Neural progenitor cell (in vitro differentiated cells): ENCODE measurements around the gene SPAG6. TPM values are rescaled to one million over a fixed set of nuclear protein-coding genes. Genes with fewer than 3 reads are reported as not detected.
A peak's percentile ranks its signal among the peaks of the same experiment; 100 is the strongest.

Experiments used
- DNase-seq: peaks from one replicate; pipeline ENCODE4 v3.0.0-alpha.2; 2016; ENCODE audit warnings: low spot score
- H2AFZ ChIP-seq: fragments of 200-600 bp; sonication (generic); replicated peaks from 2 replicates; pipeline ENCODE4 v1.6.1; 2016; ENCODE audit warnings: antibody characterized with exemption
- H3F3A ChIP-seq: fragments of 200-600 bp; sonication (generic); 2 replicates; pipeline ENCODE4 v1.6.1; 2016; ENCODE audit warnings: antibody characterized with exemption, low read depth
- H3K27ac ChIP-seq: fragments of 200-600 bp; sonication (generic); 2 replicates; pipeline ENCODE4 v1.5.1; 2016; ENCODE audit warnings: mild to moderate bottlenecking
- H3K27me3 ChIP-seq: fragments of 200-600 bp; sonication (generic); 2 replicates; pipeline ENCODE4 v1.6.1; 2016; ENCODE audit warnings: mild to moderate bottlenecking, moderate library complexity
- H3K36me3 ChIP-seq: fragments of 200-600 bp; sonication (generic); 2 replicates; pipeline ENCODE4 v1.5.1; 2016
- H3K4me1 ChIP-seq: fragments of 200-600 bp; sonication (generic); 2 replicates; pipeline ENCODE4 v1.6.1; 2016; ENCODE audit warnings: mixed run types
- H3K4me2 ChIP-seq: fragments of 200-600 bp; sonication (generic); 2 replicates; pipeline ENCODE4 v1.6.1; 2016
- H3K4me3 ChIP-seq: fragments of 200-600 bp; sonication (generic); 2 replicates; pipeline ENCODE4 v1.5.1; 2016
- H3K79me2 ChIP-seq: fragments of 200-600 bp; sonication (generic); 2 replicates; pipeline ENCODE4 v1.6.1; 2016; ENCODE audit warnings: low read depth
- H3K9ac ChIP-seq: fragments of 200-600 bp; sonication (generic); 2 replicates; pipeline ENCODE4 v1.6.1; 2016
- H3K9me3 ChIP-seq: fragments of 200-600 bp; sonication (generic); 2 replicates; pipeline ENCODE4 v1.5.1; 2016; ENCODE audit warnings: low read depth
- H4K20me1 ChIP-seq: fragments of 200-600 bp; sonication (generic); 2 replicates; pipeline ENCODE4 v1.6.1; 2016; ENCODE audit warnings: low read depth
- H3K27ac Mint-ChIP-seq: 3 replicates; pipeline ENCODE4 v1.8.0; 2021; ENCODE audit warnings: mixed read lengths
- H3K27me3 Mint-ChIP-seq: 2 replicates; pipeline ENCODE4 v1.8.0; 2022; ENCODE audit warnings: low read depth, mild to moderate bottlenecking, inconsistent platforms, moderate library complexity, mixed read lengths; ENCODE audit not compliant: insufficient read depth
- H3K36me3 Mint-ChIP-seq: 3 replicates; pipeline ENCODE4 v1.8.0; 2021; ENCODE audit warnings: mixed read lengths
- H3K4me1 Mint-ChIP-seq: 3 replicates; pipeline ENCODE4 v1.8.0; 2021; ENCODE audit warnings: mixed read lengths
- H3K4me3 Mint-ChIP-seq: 3 replicates; pipeline ENCODE4 v1.8.0; 2021; ENCODE audit warnings: mild to moderate bottlenecking, moderate library complexity, mixed read lengths
- H3K9me3 Mint-ChIP-seq: 3 replicates; pipeline ENCODE4 v1.8.0; 2020; ENCODE audit warnings: mixed read lengths
- EZH2 ChIP-seq: fragments of 200-600 bp; sonication (generic); IDR thresholded peaks from 2 replicates; pipeline ENCODE4 v1.6.1; 2017; ENCODE audit warnings: antibody characterized with exemption, mild to moderate bottlenecking, moderate library complexity
- EZH2phosphoT487 ChIP-seq: fragments of 200-600 bp; sonication (generic); IDR thresholded peaks from 2 replicates; pipeline ENCODE4 v1.6.1; 2017; ENCODE audit warnings: antibody characterized with exemption
- total RNA-seq: library from RNA; depleted of rRNA; stranded (reverse); fragments of >200 nt; gene quantifications from 2 replicates; pipeline ENCODE4 v1.2.3, GENCODE V29; 2015; ENCODE audit warnings: low replicate concordance
- TF ChIP-seq, protein P1 (sequence below): fragments of 200-600 bp; sonication (generic); IDR thresholded peaks from 2 replicates; pipeline ENCODE4 v1.5.1; 2017; ENCODE audit warnings: antibody characterized with exemption, mild to moderate bottlenecking

SPAG6 gene
- total RNA-seq, 1 donor from 2014 or later = 0.71 TPM

GRCh38 chr10:22310928-22311327 is 34.4 kb upstream of the SPAG6 start:
- Mint-ChIP-seq H3K9me3 (no peaks in the 10 kb centered on the region), H3K4me1 (peaks cover 11% of the 10 kb centered on the region), H3K27ac (no peak overlapping the region), H3K27me3 (peaks cover 5% of the 10 kb centered on the region), H3K36me3 (no peaks in the 10 kb centered on the region), H3K4me3 (no peak overlapping the region)
- Histone ChIP-seq H3K27me3 (peaks cover 54% of the 10 kb centered on the region), H3F3A (peaks cover 14% of the 10 kb centered on the region), H3K79me2 (no peaks in the 10 kb centered on the region), H3K36me3 (no peaks in the 10 kb centered on the region), H3K4me3 (no peak overlapping the region), H3K4me2 (no peak overlapping the region), H3K27ac (no peak overlapping the region), H4K20me1 (no peaks in the 10 kb centered on the region), H3K4me1 (peaks cover 10% of the 10 kb centered on the region), H3K9ac (no peak overlapping the region), H3K9me3 (no peaks in the 10 kb centered on the region), H2AFZ (peak overlapping the region; percentile 38)
- TF ChIP-seq EZH2 = no peak
- no peak for TF ChIP-seq EZH2phosphoT487
- TF ChIP-seq, protein P1, sequence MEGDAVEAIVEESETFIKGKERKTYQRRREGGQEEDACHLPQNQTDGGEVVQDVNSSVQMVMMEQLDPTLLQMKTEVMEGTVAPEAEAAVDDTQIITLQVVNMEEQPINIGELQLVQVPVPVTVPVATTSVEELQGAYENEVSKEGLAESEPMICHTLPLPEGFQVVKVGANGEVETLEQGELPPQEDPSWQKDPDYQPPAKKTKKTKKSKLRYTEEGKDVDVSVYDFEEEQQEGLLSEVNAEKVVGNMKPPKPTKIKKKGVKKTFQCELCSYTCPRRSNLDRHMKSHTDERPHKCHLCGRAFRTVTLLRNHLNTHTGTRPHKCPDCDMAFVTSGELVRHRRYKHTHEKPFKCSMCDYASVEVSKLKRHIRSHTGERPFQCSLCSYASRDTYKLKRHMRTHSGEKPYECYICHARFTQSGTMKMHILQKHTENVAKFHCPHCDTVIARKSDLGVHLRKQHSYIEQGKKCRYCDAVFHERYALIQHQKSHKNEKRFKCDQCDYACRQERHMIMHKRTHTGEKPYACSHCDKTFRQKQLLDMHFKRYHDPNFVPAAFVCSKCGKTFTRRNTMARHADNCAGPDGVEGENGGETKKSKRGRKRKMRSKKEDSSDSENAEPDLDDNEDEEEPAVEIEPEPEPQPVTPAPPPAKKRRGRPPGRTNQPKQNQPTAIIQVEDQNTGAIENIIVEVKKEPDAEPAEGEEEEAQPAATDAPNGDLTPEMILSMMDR = no peak
- DNase-seq = no peak

DNA sequence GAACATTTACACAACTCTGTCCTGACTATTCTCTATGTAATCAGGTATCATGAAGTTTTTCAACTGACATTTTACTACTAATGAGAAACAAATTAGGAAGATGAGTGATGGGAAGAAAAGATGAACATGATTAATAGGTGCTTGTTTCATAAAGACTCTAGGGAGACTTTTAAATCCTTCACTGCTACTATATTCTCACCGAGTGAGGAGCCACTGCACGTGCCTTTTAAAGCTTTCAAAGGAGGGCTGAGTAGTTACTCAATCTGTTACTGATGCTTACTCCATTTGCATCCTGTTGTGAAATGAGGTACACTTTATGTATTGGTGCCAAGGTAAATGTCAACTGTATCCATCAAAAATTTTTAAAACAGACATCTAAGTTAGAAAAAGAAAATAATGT is 30.4 kb upstream of the SPAG6 start:
- Mint-ChIP-seq H3K4me3 (peak overlapping the region; percentile 96), H3K9me3 (no peaks in the 10 kb centered on the region), H3K36me3 (no peaks in the 10 kb centered on the region), H3K27me3 (peaks cover 23% of the 10 kb centered on the region), H3K4me1 (peaks cover 29% of the 10 kb centered on the region), H3K27ac (no peak overlapping the region)
- Histone ChIP-seq H3K27me3 (peaks cover 83% of the 10 kb centered on the region), H3K4me3 (no peak overlapping the region), H2AFZ (no peak overlapping the region), H3K27ac (no peak overlapping the region), H3K36me3 (no peaks in the 10 kb centered on the region), H3K4me2 (peak overlapping the region; percentile 90), H3F3A (peaks cover 38% of the 10 kb centered on the region), H3K79me2 (no peaks in the 10 kb centered on the region), H3K9me3 (no peaks in the 10 kb centered on the region), H3K9ac (no peak overlapping the region), H3K4me1 (peaks cover 17% of the 10 kb centered on the region), H4K20me1 (peaks cover 29% of the 10 kb centered on the region)
- TF ChIP-seq EZH2 (no peak), EZH2phosphoT487 (no peak)
- TF ChIP-seq, protein P1 = no peak
- no peak for DNase-seq

GRCh38 chr10:22315455-22316285 is 29.6 kb upstream of the SPAG6 start:
- H3K4me1 Mint-ChIP-seq = peaks cover 33% of the 10 kb centered on the region
- H3K27ac Mint-ChIP-seq = peak overlapping the region; percentile 40
- no peak overlapping the region for H3K27ac ChIP-seq
- no peaks in the 10 kb centered on the region for H3K9me3 ChIP-seq
- peak overlapping the region; percentile 96 for H3K4me3 Mint-ChIP-seq
- peaks cover 32% of the 10 kb centered on the region for H4K20me1 ChIP-seq
- H3K36me3 ChIP-seq = no peaks in the 10 kb centered on the region
- peaks cover 17% of the 10 kb centered on the region for H3K4me1 ChIP-seq
- no peak for DNase-seq
- peak overlapping the region; percentile 70 for H3K4me3 ChIP-seq
- TF ChIP-seq, protein P1 = no peak
- peak; percentile 70 for TF ChIP-seq EZH2
- TF ChIP-seq EZH2phosphoT487 = no peak
- peaks cover 2% of the 10 kb centered on the region for H3K9me3 Mint-ChIP-seq
- peaks cover 42% of the 10 kb centered on the region for H3F3A ChIP-seq
- H3K36me3 Mint-ChIP-seq = no peaks in the 10 kb centered on the region
- H2AFZ ChIP-seq = peak overlapping the region; percentile 94
- peaks cover 27% of the 10 kb centered on the region for H3K27me3 Mint-ChIP-seq
- H3K79me2 ChIP-seq = no peaks in the 10 kb centered on the region
- H3K9ac ChIP-seq = no peak overlapping the region
- peaks cover 84% of the 10 kb centered on the region for H3K27me3 ChIP-seq
- H3K4me2 ChIP-seq = peak overlapping the region; percentile 90
